ENCODE results near the gene CA5A.

CA5A gene

DNA sequence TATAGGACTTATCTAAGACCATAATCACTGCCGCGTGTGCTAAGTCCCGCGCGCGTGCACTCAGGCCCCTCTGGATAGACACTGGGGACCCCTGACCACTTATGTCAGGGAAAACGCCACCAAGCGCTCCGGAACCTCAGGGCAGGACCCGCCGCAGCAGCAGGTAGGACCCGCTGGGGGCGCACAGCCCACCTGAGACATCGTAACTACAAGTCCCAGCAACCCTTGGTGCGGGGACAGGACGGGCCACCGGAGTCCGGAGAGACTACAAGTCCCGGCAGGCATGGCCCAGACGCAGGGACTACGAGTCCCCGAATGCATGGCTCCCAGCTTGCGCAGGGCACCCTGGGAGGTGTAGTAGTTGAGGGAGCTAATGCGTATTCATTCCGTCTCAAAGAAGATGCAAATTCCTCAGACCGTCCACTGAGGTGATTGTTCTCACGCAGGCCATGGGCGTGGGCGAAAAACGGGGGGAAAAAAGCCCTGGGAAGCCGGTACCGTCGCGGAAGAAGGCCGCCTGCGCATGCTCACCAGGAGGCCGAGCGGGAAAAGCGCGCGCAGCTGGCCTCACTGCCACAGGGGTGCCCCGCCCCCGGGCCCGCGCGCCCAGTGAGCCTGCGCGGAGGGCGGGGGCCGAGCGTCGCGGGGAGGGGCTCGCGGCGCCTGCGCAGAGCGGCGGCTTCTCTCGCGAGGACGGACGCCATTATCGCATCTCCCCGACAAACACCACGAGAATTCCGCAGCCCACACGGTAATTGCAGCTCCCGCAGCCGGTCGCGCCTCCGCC is 14.6 kb upstream of the CA5A start, which contains the start of gene BANP:
Gene BANP (plus strand): TSS at position 670 of the 787 bp plus-strand sequence. CDS start 23,682 bp downstream, outside the sequence.
- Histone ChIP-seq H3K27ac (ENCODE audit: low read depth in 2 of 2, low read length in 2 of 2) (peak within 1 kb of the TSS; percentile 94 to 95), H3K9ac (ENCODE audit: low read depth in 1 of 2, low read length in 2 of 2) (peak within 1 kb of the TSS; percentile 89 to 94), H3K4me3 (ENCODE audit: low read length in 2 of 2) (peak within 1 kb of the TSS; percentile 89 to 95), H3K4me1 (ENCODE audit: control insufficient read depth in 2 of 2, insufficient read depth in 2 of 2, low read length in 2 of 2) (peaks cover 11 to 37% of the 10 kb centered on the region in 2 donors), H3K9me3 (ENCODE audit: control insufficient read depth in 2 of 2, low read length in 2 of 2) (no peaks in the 10 kb centered on the region), H3K27me3 (ENCODE audit: control insufficient read depth in 2 of 2, insufficient read depth in 2 of 2, low read length in 2 of 2) (no peaks in the 10 kb centered on the region), H3K36me3 (ENCODE audit: control insufficient read depth in 2 of 2, insufficient read depth in 2 of 2, low read length in 2 of 2) (no peaks in the 10 kb centered on the region)

DNA sequence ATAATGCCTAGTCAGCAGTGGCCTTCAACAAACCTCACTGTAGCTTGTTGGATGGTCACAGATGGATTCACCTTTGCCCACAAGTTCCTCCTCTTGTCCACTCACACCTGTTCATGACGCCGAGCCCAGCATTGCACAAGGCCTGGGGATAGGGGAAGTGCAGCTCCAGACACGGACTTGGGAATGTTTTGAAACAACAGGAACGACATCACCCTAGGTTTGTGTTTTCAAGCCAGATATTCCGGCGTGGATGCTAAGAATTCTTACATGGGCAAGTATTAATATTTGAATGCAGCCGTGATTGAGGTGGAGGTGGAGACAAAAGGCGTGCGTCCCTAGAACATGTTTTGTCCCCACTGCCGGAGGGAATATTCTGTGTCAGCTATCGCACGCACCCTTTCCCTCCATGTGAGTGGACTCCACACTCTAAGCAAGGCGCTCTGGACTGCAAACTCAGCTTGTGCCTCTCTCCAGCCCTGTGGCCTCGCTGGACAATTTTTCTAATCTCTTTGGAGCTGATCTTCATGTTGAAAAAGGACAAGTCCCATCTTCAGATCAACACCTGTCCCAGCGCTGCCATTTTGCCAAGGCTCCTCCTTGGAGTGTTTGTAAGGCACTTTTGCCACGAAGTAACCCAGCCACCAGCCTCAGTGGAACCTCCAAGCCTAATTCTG is 12.9 kb upstream of the CA5A start:
- Histone ChIP-seq H3K9me3 (ENCODE audit: control insufficient read depth in 2 of 2, low read length in 2 of 2) (no peaks in the 10 kb centered on the region), H3K4me1 (ENCODE audit: control insufficient read depth in 2 of 2, insufficient read depth in 2 of 2, low read length in 2 of 2) (peaks cover 5 to 21% of the 10 kb centered on the region in 2 donors), H3K27me3 (ENCODE audit: control insufficient read depth in 2 of 2, insufficient read depth in 2 of 2, low read length in 2 of 2) (no peaks in the 10 kb centered on the region), H3K9ac (ENCODE audit: low read depth in 1 of 2, low read length in 2 of 2) (no peak overlapping the region), H3K27ac (ENCODE audit: low read depth in 2 of 2, low read length in 2 of 2) (no peak overlapping the region), H3K4me3 (ENCODE audit: low read length in 2 of 2) (no peak overlapping the region), H3K36me3 (ENCODE audit: control insufficient read depth in 2 of 2, insufficient read depth in 2 of 2, low read length in 2 of 2) (no peaks in the 10 kb centered on the region)

DNA sequence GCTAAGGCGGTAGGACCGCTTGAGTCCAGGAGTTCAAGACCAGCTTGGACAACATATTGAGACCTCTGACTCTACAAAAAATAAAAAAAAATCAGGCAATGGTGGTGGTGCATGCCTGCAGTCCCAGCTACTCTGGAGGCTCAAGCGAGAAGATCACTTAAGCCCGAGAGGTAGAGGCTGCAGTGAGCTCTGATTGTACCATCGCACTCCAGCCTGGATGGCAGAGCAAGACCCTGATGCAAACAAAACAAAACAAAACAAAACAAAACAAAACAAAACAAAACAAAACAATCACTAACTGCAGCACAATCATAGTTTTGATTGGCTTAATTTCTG is 12.4 kb upstream of the CA5A start:
- Histone ChIP-seq H3K4me3 (ENCODE audit: low read length in 2 of 2) (no peak overlapping the region), H3K36me3 (ENCODE audit: control insufficient read depth in 2 of 2, insufficient read depth in 2 of 2, low read length in 2 of 2) (no peaks in the 10 kb centered on the region), H3K9me3 (ENCODE audit: control insufficient read depth in 2 of 2, low read length in 2 of 2) (no peaks in the 10 kb centered on the region), H3K4me1 (ENCODE audit: control insufficient read depth in 2 of 2, insufficient read depth in 2 of 2, low read length in 2 of 2) (peaks cover 5 to 17% of the 10 kb centered on the region in 2 donors), H3K27ac (ENCODE audit: low read depth in 2 of 2, low read length in 2 of 2) (no peak overlapping the region), H3K9ac (ENCODE audit: low read depth in 1 of 2, low read length in 2 of 2) (no peak overlapping the region), H3K27me3 (ENCODE audit: control insufficient read depth in 2 of 2, insufficient read depth in 2 of 2, low read length in 2 of 2) (no peaks in the 10 kb centered on the region)

DNA sequence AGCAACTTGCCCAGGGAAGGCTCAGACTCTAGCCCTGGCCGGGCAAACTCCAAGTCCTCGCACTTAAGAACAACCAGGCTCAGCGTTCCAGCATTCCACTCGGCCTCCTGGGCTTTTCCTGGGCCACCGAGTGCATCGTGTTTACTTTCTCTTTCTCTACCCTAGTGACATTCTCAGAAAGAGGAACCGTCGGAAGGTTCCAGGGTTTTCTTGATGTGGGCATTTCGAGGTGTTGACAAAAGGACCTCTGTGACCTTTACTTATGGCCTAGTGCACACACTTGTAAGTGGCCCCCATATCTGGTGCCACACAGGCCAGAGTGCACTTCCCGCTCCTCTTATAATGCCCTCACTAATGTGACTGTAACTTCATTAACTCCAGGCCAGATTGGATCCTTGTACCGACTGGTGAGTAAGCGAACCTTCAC is 11.8 kb upstream of the CA5A start:
- no peaks in the 10 kb centered on the region for H3K27me3 ChIP-seq (ENCODE audit: control insufficient read depth in 2 of 2, insufficient read depth in 2 of 2, low read length in 2 of 2)
- no peak overlapping the region for H3K9ac ChIP-seq (ENCODE audit: low read depth in 1 of 2, low read length in 2 of 2)
- peak overlapping the region; percentile 15 to 53 for H3K27ac ChIP-seq (ENCODE audit: low read depth in 2 of 2, low read length in 2 of 2)
- H3K36me3 ChIP-seq (ENCODE audit: control insufficient read depth in 2 of 2, insufficient read depth in 2 of 2, low read length in 2 of 2), result no peaks in the 10 kb centered on the region
- no peaks in the 10 kb centered on the region for H3K9me3 ChIP-seq (ENCODE audit: control insufficient read depth in 2 of 2, low read length in 2 of 2)
- H3K4me3 ChIP-seq (ENCODE audit: low read length in 2 of 2), result no peak overlapping the region
- H3K4me1 ChIP-seq (ENCODE audit: control insufficient read depth in 2 of 2, insufficient read depth in 2 of 2, low read length in 2 of 2), result peaks cover 5 to 11% of the 10 kb centered on the region in 2 donors

DNA sequence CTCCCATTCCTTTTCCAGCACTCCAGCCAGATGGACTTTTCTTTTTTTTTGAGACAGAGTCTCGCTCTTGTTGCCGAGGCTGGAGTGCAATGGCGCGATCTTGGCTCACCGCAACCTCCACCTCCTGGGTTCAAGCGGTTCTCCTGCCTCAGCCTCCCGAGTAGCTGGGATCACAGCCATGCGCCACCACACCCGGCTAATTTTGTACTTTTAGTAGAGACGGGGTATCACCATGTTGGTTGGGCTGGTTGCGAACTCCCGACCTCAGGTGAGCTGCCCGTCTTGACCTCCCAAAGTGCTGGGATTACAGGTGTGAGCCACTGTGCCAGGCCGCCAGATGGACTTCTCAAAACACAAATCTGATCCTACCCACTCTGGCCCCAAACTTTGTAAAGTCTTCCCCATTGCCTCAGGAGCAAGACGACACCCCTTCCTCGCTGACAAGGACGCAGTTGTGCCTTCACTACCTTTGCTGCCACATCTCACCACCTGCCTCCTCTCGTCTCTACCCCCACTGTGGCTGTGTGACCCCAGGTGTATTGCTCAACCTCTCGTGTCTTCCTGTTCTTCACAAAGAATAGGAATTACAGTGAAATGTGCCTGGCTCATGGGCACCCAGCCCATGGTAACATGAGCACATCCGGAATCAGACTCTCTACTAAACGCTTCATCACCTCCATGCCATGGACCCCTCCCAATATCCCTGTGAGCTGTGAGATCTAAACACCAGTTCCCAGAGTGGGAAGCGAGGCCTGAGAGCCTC is 11.2 kb upstream of the CA5A start:
- H3K36me3 ChIP-seq (ENCODE audit: control insufficient read depth in 2 of 2, insufficient read depth in 2 of 2, low read length in 2 of 2), result no peaks in the 10 kb centered on the region
- H3K27me3 ChIP-seq (ENCODE audit: control insufficient read depth in 2 of 2, insufficient read depth in 2 of 2, low read length in 2 of 2), result no peaks in the 10 kb centered on the region
- H3K27ac ChIP-seq (ENCODE audit: low read depth in 2 of 2, low read length in 2 of 2), result peak overlapping the region; percentile 15 to 53
- peaks cover 5 to 6% of the 10 kb centered on the region in 2 donors for H3K4me1 ChIP-seq (ENCODE audit: control insufficient read depth in 2 of 2, insufficient read depth in 2 of 2, low read length in 2 of 2)
- no peak overlapping the region for H3K4me3 ChIP-seq (ENCODE audit: low read length in 2 of 2)
- no peaks in the 10 kb centered on the region for H3K9me3 ChIP-seq (ENCODE audit: control insufficient read depth in 2 of 2, low read length in 2 of 2)
- no peak overlapping the region for H3K9ac ChIP-seq (ENCODE audit: low read depth in 1 of 2, low read length in 2 of 2)

DNA sequence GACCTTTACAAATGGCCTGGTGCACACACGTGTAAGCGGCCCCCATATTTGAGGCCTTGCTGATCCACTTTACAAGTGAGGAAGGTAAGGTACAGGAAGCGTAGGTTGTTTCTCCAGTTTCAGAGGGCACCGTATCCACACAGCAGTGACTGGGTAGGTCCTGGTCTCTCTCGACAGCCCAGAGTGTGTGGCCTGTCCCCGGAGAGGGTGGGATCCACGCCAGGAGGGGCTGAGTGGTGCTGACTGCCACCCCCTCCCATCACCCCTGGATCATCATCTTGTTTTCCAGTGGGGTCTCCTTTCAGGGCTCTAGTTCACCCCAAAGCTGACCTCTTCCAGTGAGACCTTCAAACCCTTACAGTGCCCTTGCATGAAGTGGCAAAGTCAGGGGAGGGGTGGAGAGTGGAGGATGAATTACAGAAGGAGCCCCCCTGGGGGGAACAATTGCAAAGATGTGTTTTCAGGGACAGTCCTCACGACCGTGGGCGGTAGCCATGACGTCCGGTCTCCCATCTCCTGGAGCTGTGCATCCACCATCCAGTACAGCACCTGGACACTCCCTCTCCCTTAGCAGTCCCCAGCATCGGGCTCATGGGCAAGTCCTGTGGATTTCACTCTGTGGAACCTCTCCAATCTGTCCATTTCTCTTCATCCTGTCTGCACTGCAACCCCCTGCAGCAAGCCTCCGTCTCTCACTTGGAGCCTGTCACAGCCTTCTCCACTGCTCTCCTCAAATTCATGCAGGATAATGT is 10.4 kb upstream of the CA5A start:
- H3K4me3 ChIP-seq (ENCODE audit: low read length in 2 of 2), result no peak overlapping the region
- H3K9ac ChIP-seq (ENCODE audit: low read depth in 1 of 2, low read length in 2 of 2), result no peak overlapping the region
- no peaks in the 10 kb centered on the region for H3K4me1 ChIP-seq (ENCODE audit: control insufficient read depth in 2 of 2, insufficient read depth in 2 of 2, low read length in 2 of 2)
- no peak overlapping the region for H3K27ac ChIP-seq (ENCODE audit: low read depth in 2 of 2, low read length in 2 of 2)
- H3K36me3 ChIP-seq (ENCODE audit: control insufficient read depth in 2 of 2, insufficient read depth in 2 of 2, low read length in 2 of 2), result no peaks in the 10 kb centered on the region
- no peaks in the 10 kb centered on the region for H3K27me3 ChIP-seq (ENCODE audit: control insufficient read depth in 2 of 2, insufficient read depth in 2 of 2, low read length in 2 of 2)
- H3K9me3 ChIP-seq (ENCODE audit: control insufficient read depth in 2 of 2, low read length in 2 of 2), result no peaks in the 10 kb centered on the region

DNA sequence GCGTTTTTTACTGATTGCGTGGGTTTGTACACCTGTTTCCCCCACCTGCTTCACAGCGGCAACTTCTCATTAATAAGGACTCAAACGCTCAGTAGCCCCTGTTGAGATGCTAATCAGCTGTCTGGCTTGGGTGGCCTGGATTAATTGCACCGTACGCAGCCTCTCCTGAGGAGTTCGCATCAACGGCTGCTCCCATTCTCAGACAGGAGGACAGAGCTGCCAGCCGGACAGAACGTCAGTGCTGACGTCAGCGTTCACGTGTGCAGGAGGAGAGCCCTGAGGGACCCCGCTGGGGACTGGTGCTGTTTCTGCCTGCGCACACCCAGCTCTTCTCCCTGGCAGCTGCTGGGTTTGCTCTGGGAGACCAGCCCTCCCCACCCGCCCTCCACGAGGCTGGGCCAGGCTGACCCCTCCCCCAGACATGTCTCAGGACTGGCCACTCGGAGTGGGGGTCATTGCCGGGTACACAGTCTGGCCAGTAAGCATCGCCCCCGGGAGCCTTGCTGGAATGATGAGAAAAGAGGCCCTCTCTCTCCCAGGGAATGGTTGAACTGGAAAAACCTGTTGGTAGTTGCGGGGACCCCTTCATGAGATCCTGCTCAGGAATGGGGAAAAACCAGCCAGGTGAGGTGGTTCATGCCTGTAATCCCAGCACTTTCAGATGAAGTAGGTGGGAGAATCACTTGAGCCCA is 9.2 kb upstream of the CA5A start:
- H3K36me3 ChIP-seq (ENCODE audit: control insufficient read depth in 2 of 2, insufficient read depth in 2 of 2, low read length in 2 of 2), result no peaks in the 10 kb centered on the region
- no peak overlapping the region for H3K27ac ChIP-seq (ENCODE audit: low read depth in 2 of 2, low read length in 2 of 2)
- H3K27me3 ChIP-seq (ENCODE audit: control insufficient read depth in 2 of 2, insufficient read depth in 2 of 2, low read length in 2 of 2), result no peaks in the 10 kb centered on the region
- H3K9me3 ChIP-seq (ENCODE audit: control insufficient read depth in 2 of 2, low read length in 2 of 2), result no peaks in the 10 kb centered on the region
- peak overlapping the region; percentile 44 to 60 for H3K9ac ChIP-seq (ENCODE audit: low read depth in 1 of 2, low read length in 2 of 2)
- no peaks in the 10 kb centered on the region for H3K4me1 ChIP-seq (ENCODE audit: control insufficient read depth in 2 of 2, insufficient read depth in 2 of 2, low read length in 2 of 2)
- peak overlapping the region; percentile 48 to 71 for H3K4me3 ChIP-seq (ENCODE audit: low read length in 2 of 2)

DNA sequence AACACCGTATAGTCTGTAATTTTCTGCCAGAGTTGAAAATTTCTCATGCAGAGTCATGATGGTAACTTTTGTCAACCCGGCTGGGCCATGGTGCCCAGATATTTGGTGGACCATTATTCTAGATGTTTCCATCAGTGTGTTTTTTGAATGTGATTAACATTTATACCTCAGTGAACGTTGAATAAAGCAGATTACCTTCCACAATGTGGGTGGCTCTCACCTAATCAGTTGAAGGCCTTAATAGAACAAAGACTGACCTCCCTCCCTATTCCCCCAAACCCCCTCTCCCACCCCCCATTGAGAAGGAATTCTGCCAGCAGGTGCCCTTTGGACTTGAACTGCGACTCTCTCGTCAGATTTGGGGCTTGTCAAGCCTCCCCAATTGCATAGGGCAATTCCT is 6.4 kb upstream of the CA5A start:
- Histone ChIP-seq H3K4me1 (ENCODE audit: control insufficient read depth in 2 of 2, insufficient read depth in 2 of 2, low read length in 2 of 2) (no peaks in the 10 kb centered on the region), H3K9me3 (ENCODE audit: control insufficient read depth in 2 of 2, low read length in 2 of 2) (no peaks in the 10 kb centered on the region), H3K9ac (ENCODE audit: low read depth in 1 of 2, low read length in 2 of 2) (no peak overlapping the region), H3K27me3 (ENCODE audit: control insufficient read depth in 2 of 2, insufficient read depth in 2 of 2, low read length in 2 of 2) (no peaks in the 10 kb centered on the region), H3K4me3 (ENCODE audit: low read length in 2 of 2) (no peak overlapping the region), H3K36me3 (ENCODE audit: control insufficient read depth in 2 of 2, insufficient read depth in 2 of 2, low read length in 2 of 2) (no peaks in the 10 kb centered on the region), H3K27ac (ENCODE audit: low read depth in 2 of 2, low read length in 2 of 2) (no peak overlapping the region)

DNA sequence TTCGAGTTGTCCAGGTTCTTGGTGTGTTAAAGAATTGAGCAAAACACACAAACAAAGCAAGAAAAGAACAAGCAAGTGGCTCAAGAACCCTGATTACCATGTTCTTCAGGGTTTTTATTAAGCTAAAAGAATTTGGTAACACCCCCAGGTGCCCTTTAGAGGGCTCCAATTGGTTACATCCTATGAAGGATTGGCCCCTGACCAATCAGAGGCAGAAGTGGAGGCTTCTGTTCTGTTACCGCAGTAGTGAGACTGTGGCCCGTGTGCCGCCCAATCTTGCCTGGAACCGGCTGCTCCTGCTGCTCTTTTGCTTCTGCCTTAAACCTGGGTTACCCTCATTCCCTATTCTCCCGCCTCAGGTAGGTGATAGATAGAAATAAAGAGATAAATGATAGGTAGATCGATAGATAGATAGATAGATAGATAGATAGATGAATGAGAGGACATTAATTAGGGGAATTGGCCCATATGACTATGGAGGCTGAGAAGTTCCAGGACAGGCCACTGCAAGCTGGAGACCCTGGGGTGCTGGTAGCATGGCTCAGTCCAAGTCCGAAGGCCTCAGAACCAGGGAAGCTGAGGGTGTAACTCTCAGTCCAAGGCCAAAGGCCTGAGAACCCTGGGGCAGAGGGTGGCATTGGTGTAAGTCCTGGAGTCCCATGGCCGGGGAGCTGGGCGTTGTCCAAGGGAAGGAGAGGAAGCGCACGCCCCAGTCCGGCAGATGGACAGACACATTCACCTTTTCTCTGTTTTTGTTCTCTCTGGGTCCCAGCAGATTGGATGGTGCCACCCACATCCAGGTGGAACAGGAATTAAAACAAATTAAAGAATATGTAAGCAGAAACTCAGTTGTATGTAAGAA is 3.5 kb upstream of the CA5A start:
- no peaks in the 10 kb centered on the region for H3K9me3 ChIP-seq (ENCODE audit: control insufficient read depth in 2 of 2, low read length in 2 of 2)
- H3K4me3 ChIP-seq (ENCODE audit: low read length in 2 of 2), result no peak overlapping the region
- H3K27ac ChIP-seq (ENCODE audit: low read depth in 2 of 2, low read length in 2 of 2), result no peak overlapping the region
- H3K4me1 ChIP-seq (ENCODE audit: control insufficient read depth in 2 of 2, insufficient read depth in 2 of 2, low read length in 2 of 2), result no peaks in the 10 kb centered on the region
- H3K36me3 ChIP-seq (ENCODE audit: control insufficient read depth in 2 of 2, insufficient read depth in 2 of 2, low read length in 2 of 2), result no peaks in the 10 kb centered on the region
- H3K9ac ChIP-seq (ENCODE audit: low read depth in 1 of 2, low read length in 2 of 2), result no peak overlapping the region
- no peaks in the 10 kb centered on the region for H3K27me3 ChIP-seq (ENCODE audit: control insufficient read depth in 2 of 2, insufficient read depth in 2 of 2, low read length in 2 of 2)
